Uterine smooth muscle cell (primary cell): ENCODE results near the gene SLC35A3. TPM values are rescaled to one million over a fixed set of nuclear protein-coding genes. Genes with fewer than 3 reads are reported as not detected.

ENCODE experiments used
- total RNA-seq: library from RNA; depleted of rRNA; stranded (reverse); fragments of >200 nt; gene quantifications from 2 replicates; pipeline ENCODE4 v1.2.3, GENCODE V29; 2014

SLC35A3 gene
- total RNA-seq: 40.6 and 48.6 TPM in 2 replicates

DNA sequence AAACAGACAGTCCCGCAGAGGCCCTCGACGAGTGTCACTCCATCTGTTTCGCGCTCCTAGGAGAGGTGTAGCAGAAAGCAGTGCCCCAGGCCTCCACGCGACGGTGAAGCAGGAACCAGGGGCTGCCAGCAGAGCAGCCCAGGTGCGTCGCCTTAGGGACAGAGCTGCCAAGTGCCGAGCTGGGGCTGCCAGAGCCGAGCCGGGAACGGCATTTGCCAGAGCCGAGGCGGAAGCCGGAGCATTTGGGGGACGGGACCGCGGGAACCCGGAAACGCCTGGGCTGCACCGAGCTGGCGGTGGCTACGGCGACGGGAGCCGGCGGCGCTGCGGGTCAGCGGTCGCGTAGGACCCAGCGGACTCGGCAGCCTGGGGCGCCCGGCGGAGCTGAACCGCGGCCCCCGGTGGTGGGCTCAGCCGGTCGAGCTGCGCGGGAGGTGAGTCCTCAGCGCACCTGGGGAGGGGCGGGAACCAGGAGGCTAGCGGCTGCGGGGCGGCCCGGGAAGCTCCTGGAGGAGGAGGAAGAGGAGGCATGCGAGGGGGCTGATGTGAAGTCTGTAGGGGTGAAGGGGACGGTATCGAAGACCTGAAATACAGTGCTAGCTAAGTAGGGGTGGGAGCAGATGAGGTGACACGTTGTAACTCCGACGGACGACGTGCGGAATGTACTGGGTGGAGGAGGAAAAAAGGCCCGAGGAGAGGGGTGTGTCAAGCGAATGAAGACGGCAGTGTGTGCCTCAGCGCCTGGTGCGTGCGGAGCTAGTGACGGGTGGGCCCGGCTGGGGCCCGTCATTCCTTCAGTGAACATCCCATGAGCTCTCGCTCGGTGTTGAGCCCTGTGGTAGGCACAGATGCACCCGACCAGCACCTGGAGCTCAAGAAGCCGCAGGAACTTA lies at the start of gene SLC35A3:
Gene SLC35A3 (plus strand): TSS at position 268 of the 893 bp plus-strand sequence. CDS start 23,559 bp downstream, outside the sequence.

Other genes starting within 250 kb of the SLC35A3 start
- 40.3 and 54.1 TPM in 2 replicates for gene FRRS1, start 203.4 kb upstream of the SLC35A3 start, total RNA-seq
- 11.4 and 13.0 TPM in 2 replicates for gene AGL, start 119.6 kb upstream of the SLC35A3 start, total RNA-seq
- 2.1 and 7.2 TPM in 2 replicates for gene SASS6, start 162.9 kb downstream of the SLC35A3 start, total RNA-seq
- gene TRMT13, start 163.2 kb downstream of the SLC35A3 start, total RNA-seq: 15.2 and 19.8 TPM in 2 replicates
- gene LRRC39, start 208.3 kb downstream of the SLC35A3 start, total RNA-seq: 0.44 and 0.50 TPM in 2 replicates